ENCODE results near the gene C1orf74. TPM values are rescaled to one million over a fixed set of nuclear protein-coding genes. Genes with fewer than 3 reads are reported as not detected.

C1orf74 gene
- total RNA-seq, 4 donors from 2014 or later = 2.3 to 3.7 (median 2.8) TPM

DNA sequence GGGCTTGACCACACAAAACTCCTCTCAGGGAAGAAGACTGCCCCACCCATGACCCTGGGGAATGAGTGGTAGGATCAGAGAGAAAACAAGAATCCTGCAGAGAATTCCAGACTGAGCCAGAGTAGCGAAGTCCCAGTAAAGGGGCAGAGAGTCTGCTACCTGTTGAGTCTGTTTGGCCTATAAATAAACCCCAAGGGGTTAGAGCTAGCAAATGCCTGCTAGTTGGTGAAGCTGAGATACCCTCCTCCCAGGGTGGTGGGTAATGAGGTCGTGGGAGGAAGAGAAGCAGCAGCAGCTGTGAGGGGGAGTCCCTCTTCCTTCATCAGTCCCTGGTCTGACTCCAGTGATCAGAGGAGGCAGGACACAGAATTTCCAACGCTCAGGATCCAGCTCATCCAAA, 26.0 kb downstream of the C1orf74 start:
- H3K4me3 ChIP-seq (ENCODE audit: low read depth, poor library complexity, severe bottlenecking) = no peak overlapping the region
- no peak for TF ChIP-seq POLR2A (IDR thresholded peaks at IDR 0.05)
- TF ChIP-seq, protein P1, sequence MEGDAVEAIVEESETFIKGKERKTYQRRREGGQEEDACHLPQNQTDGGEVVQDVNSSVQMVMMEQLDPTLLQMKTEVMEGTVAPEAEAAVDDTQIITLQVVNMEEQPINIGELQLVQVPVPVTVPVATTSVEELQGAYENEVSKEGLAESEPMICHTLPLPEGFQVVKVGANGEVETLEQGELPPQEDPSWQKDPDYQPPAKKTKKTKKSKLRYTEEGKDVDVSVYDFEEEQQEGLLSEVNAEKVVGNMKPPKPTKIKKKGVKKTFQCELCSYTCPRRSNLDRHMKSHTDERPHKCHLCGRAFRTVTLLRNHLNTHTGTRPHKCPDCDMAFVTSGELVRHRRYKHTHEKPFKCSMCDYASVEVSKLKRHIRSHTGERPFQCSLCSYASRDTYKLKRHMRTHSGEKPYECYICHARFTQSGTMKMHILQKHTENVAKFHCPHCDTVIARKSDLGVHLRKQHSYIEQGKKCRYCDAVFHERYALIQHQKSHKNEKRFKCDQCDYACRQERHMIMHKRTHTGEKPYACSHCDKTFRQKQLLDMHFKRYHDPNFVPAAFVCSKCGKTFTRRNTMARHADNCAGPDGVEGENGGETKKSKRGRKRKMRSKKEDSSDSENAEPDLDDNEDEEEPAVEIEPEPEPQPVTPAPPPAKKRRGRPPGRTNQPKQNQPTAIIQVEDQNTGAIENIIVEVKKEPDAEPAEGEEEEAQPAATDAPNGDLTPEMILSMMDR (IDR thresholded peaks at IDR 0.05) = no peak
- DNase-seq (ENCODE audit: low spot score in 2 of 2) = no peak
- WGBS, 2 donors = 71 to 72% methylated on average over 3 of the region's 3 CpGs
- intact Hi-C loops (cut with DNase I; ENCODE audit: low total_unique reads) = no loop called here

DNA sequence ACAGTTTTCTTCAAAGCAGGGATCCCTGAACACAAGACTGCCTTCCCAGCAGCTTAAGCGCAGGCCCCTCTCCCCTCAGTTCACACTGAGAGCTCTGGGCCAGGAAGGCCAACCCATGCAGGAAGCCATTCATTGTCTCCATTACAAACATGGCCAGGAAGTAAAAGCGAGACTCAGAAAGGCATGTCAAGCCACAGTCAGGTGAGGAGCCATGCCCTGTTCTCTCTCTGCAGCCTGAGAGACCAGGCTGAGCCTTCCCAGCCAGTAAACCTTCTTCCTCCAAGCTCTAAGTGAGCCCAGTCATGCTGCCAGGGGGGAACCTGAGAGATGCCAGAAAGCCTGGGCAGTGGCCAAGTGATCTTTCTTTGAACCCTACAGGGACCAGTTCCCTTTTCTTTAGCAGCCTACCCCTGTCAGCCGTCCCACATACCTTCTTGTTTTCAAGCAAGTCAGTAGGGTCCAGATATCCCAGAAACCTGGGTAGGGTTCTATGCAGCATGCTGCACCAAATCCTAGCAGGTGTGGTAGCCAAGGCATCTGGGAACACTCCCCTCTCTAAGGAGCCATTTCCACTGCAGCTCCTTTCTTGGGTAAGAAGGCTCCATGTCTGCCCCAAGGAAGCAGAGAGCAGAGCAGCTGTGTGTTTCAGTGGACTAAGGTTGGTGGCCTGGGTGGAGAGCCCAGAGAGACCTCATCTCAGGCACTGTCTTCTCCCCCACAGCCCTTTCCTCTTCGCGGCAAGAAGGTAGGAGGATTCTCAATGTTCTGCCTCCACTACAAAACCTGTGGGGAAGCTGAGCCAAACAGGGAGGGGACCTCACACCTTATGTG, 27.5 kb downstream of the C1orf74 start:
- no peak for TF ChIP-seq POLR2A (IDR thresholded peaks at IDR 0.05)
- TF ChIP-seq, protein P1 (IDR thresholded peaks at IDR 0.05) = no peak
- WGBS, 2 donors = 72 to 84% methylated on average over 5 of the region's 5 CpGs
- DNase-seq (ENCODE audit: low spot score in 2 of 2) = no peak
- intact Hi-C loops (cut with DNase I; ENCODE audit: low total_unique reads) = no loop called here
- H3K4me3 ChIP-seq (ENCODE audit: low read depth, poor library complexity, severe bottlenecking) = no peak overlapping the region

DNA sequence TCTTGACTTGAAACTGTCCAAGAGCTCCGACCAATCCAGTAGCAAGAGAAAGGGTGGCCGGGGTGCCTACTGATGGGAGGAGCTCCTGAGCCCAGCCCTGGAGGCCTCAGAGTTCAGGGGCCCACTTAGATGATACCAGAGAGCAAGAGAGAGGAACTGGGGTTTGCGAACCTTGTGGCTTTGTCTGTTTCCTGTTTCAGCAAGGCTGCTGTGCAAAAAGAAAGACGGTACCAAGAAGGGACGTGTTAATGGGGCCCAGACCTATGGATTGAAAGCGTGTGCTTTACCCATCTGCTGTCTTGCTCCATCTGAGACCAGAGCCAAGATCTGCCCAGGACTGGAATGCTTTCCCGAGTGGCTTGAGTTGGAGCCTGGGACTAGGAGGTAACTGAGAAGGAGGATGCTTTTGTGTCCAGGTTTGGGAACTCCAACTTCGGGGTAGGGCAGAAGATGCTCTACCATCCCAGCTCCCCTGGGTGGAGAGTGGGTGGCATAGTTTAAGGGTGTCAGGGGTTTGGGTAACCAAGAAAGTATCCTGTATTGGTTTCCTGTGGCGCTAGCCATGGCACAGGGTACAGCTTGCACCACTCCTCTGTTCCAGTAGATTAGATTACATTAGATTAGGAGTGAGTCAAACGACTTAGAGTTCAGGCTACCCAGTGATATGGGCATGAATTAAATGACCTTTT, 28.3 kb downstream of the C1orf74 start, which contains the start of gene TRAF3IP3:
TRAF3IP3 (plus strand) TSS at position 128 of the 689 bp plus-strand sequence. CDS start 3,987 bp downstream, outside the sequence.
- TF ChIP-seq, protein P1 (IDR thresholded peaks at IDR 0.05) = no peak
- no peak for TF ChIP-seq POLR2A (IDR thresholded peaks at IDR 0.05)
- intact Hi-C loops (cut with DNase I; ENCODE audit: low total_unique reads) = no loop called here
- peak in 1 of 2 donors; percentile 40 for DNase-seq (ENCODE audit: low spot score in 2 of 2)
- 60 to 70% methylated on average over 10 of the region's 10 CpGs for WGBS, 2 donors
- no peak within 1 kb of the TSS for H3K4me3 ChIP-seq (ENCODE audit: low read depth, poor library complexity, severe bottlenecking)

DNA sequence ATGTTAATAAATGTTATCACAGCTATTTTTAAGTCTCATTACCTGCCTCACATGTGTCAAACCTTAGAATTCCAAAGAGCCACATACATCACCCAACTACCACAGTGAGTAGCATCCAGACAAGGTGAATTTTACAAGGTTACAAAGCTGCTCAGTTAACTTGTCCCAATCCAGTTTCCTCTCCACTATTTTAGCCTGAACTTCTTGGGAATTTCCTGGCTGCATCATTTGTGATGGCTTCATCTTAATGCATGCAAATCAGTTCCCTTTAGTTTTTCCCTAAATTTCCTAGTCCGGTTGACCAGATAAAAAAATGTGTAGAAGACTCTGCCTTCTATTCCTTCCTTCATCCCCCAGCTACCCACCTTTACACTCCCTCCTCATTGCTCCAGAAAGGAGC, 29.1 kb downstream of the C1orf74 start:
- intact Hi-C loops (cut with DNase I; ENCODE audit: low total_unique reads) = no loop called here
- no peak for DNase-seq (ENCODE audit: low spot score in 2 of 2)
- H3K4me3 ChIP-seq (ENCODE audit: low read depth, poor library complexity, severe bottlenecking) = no peak overlapping the region
- whole genome bisulfite sequencing, 2 donors = 82 to 83% methylated on average over 1 of the region's 1 CpG
- TF ChIP-seq, protein P1 (IDR thresholded peaks at IDR 0.05) = no peak
- TF ChIP-seq POLR2A (IDR thresholded peaks at IDR 0.05) = no peak

DNA sequence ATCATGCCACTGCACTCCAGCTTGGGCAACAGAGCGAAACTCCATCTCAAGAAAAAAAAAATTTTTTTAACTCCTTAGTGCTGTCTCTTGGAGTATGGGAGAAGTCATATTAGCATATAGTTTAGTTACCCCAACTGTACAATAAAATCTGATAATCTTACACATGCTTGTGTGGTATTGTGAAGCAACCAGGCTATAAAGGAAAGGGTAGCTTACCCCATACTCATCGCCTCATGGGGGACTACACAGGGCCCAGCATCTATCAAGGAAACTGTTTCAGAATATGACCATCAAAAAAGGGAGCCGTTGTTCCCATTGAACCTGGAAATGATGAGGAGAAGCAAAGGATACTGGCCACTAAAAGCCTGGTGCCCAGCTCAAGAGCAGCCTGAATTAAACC, 31.5 kb downstream of the C1orf74 start:
- no peak for DNase-seq (ENCODE audit: low spot score in 2 of 2)
- H3K4me3 ChIP-seq (ENCODE audit: low read depth, poor library complexity, severe bottlenecking) = no peak overlapping the region
- TF ChIP-seq, protein P1 (IDR thresholded peaks at IDR 0.05) = no peak
- TF ChIP-seq POLR2A (IDR thresholded peaks at IDR 0.05) = no peak
- 88 to 94% methylated on average over 3 of the region's 3 CpGs for WGBS, 2 donors
- intact Hi-C loops (cut with DNase I; ENCODE audit: low total_unique reads) = no loop called here
